K562 (cell line): Measurements from ENCODE around the gene CCNYL1. TPM values are rescaled to one million over a fixed set of nuclear protein-coding genes. Genes with fewer than 3 reads are reported as not detected.

Source experiments
- ATAC-seq: fragments of 200-7000 bp; cut with Tn5 transposase; 3 replicates; pipeline ENCODE4 v1.9.1; 2020; ENCODE audit warnings: moderate library complexity
- BruUV-seq: library from RNA; stranded (reverse); fragments of 400-500 nt; replicated peaks from 2 replicates; lab custom pipeline; 2021; lab: Mats Ljungman, UMichigan
- CTCF ChIA-PET: fragments of 300-600 bp; formaldehyde crosslinking; extraction: SDS; loops from one replicate; lab custom pipeline; 2021; ENCODE audit warnings: low intra/inter-chr PET ratio; lab: Yijun Ruan, JAX
- POLR2A ChIA-PET: fragments of 300-600, 350-650 bp; sonication (Branson Sonifier 250); formaldehyde crosslinking; extraction: SDS; loops from one replicate; lab custom pipeline; 2021; ENCODE audit warnings: antibody characterized with exemption, inconsistent platforms; lab: Yijun Ruan, JAX
- DNase-seq, 4 experiments: peaks; one replicate each; pipeline versions ENCODE4 v3.0.0 to v3.0.0-alpha.2; 2011 to 2018; ENCODE audit warnings: low spot score in 3 of 4, mixed read lengths in 3 of 4; ENCODE audit errors: extremely low read depth in 1 of 4
- FAIRE-seq: peaks from 2 replicates; lab custom pipeline; 2011; peaks lifted over from hg19 to GRCh38; lab: Jason Lieb, UNC
- H2AFZ ChIP-seq: 2 replicates; pipeline ENCODE4 v1.6.0; 2011; ENCODE audit warnings: low read depth, low read length, control low read depth, inconsistent platforms
- H3K27ac ChIP-seq: fragments of 200-600 bp; 3 replicates; pipeline ENCODE4 v1.8.0; 2011; ENCODE audit warnings: low read depth, mild to moderate bottlenecking, control low read depth, inconsistent platforms, low read length, moderate library complexity, mixed read lengths; ENCODE audit errors: extremely low read depth
- H3K27me3 ChIP-seq, 2 experiments: fragments of 300-600 bp in 1 of 2; 2 replicates in 1 of 2; 3 replicates in 1 of 2; pipeline versions ENCODE4 v1.6.0 to v1.8.0; 2011; ENCODE audit warnings: inconsistent platforms in 2 of 2, low read length in 2 of 2, mild to moderate bottlenecking in 1 of 2, mixed read lengths in 1 of 2, moderate library complexity in 1 of 2; ENCODE audit not compliant: control insufficient read depth in 2 of 2, insufficient read depth in 2 of 2
- H3K36me3 ChIP-seq: fragments of 300-600 bp; 3 replicates; pipeline ENCODE4 v1.8.0; 2011; ENCODE audit warnings: mild to moderate bottlenecking, low read length, inconsistent platforms; ENCODE audit not compliant: control insufficient read depth, insufficient read depth
- H3K4me1 ChIP-seq, 2 experiments: fragments of 200-600 bp in 1 of 2; replicated peaks in 1 of 2; 2 replicates in 1 of 2; 3 replicates in 1 of 2; pipeline versions ENCODE4 v1.5.1 to v1.8.0; 2011; ENCODE audit warnings: inconsistent platforms in 2 of 2, low read length in 2 of 2, mild to moderate bottlenecking in 1 of 2, mixed read lengths in 1 of 2, moderate library complexity in 1 of 2; ENCODE audit not compliant: control insufficient read depth in 2 of 2, insufficient read depth in 2 of 2
- H3K4me2 ChIP-seq: 2 replicates; pipeline ENCODE4 v1.6.1; 2011; ENCODE audit warnings: low read length, control low read depth, inconsistent platforms, mixed read lengths; ENCODE audit not compliant: insufficient read depth
- H3K4me3 ChIP-seq: fragments of 200-600 bp; sonication (generic), shearing (Covaris generic); 2 replicates; pipeline ENCODE4 v1.5.1; 2016; ENCODE audit warnings: control low read depth, inconsistent platforms
- H3K79me2 ChIP-seq: fragments of 200-600 bp; 3 replicates; pipeline ENCODE4 v1.8.0; 2011; ENCODE audit warnings: low read length, inconsistent platforms; ENCODE audit not compliant: control insufficient read depth, insufficient read depth
- H3K9ac ChIP-seq, 2 experiments: 2 replicates each; pipeline versions ENCODE4 v1.6.0 to v1.6.1; 2011; ENCODE audit warnings: low read depth in 2 of 2, low read length in 2 of 2, control low read depth in 1 of 2, inconsistent platforms in 1 of 2, mild to moderate bottlenecking in 1 of 2, mixed read lengths in 1 of 2; ENCODE audit not compliant: insufficient read depth in 1 of 2
- H3K9me1 ChIP-seq: one replicate; pipeline ENCODE4 v1.6.0; 2011; ENCODE audit warnings: inconsistent platforms, mild to moderate bottlenecking, low read length, moderate library complexity; ENCODE audit not compliant: control insufficient read depth, insufficient read depth
- H3K9me3 ChIP-seq: replicated peaks from 2 replicates; pipeline ENCODE4 v1.5.1; 2011; ENCODE audit warnings: low read depth, low read length, inconsistent platforms; ENCODE audit not compliant: control insufficient read depth, insufficient read depth
- H4K20me1 ChIP-seq: replicated peaks from 2 replicates; pipeline ENCODE4 v1.6.1; 2011; ENCODE audit warnings: low read length, inconsistent platforms, mixed read lengths; ENCODE audit not compliant: control insufficient read depth, insufficient read depth
- ASH1L ChIP-seq: fragments of 450-650 bp; IDR thresholded peaks from 2 replicates; pipeline ENCODE4 v1.6.1; 2018; ENCODE audit warnings: borderline replicate concordance, mild to moderate bottlenecking, low read depth; ENCODE audit not compliant: partially characterized antibody
- BACH1 ChIP-seq: fragments of 200-800 bp; sonication (Bioruptor generic); IDR thresholded peaks from 2 replicates; pipeline ENCODE4 v1.6.1; 2016; ENCODE audit warnings: missing genetic modification characterization, missing compliant biosample characterization
- CBFA2T2 ChIP-seq: fragments of 450-650 bp; conservative IDR thresholded peaks from 2 replicates; pipeline ENCODE4 v1.6.1; 2017; ENCODE audit warnings: mild to moderate bottlenecking
- CREBBP ChIP-seq: IDR thresholded peaks from one replicate; pipeline ENCODE4 v1.6.1; 2012; ENCODE audit warnings: low read depth, mild to moderate bottlenecking, control low read depth, inconsistent platforms, low read length
- E2F3 ChIP-seq: fragments of 250-450 bp; sonication (Bioruptor Pico); IDR thresholded peaks from 2 replicates; pipeline ENCODE4 v1.4.0; 2020; ENCODE audit warnings: mild to moderate bottlenecking
- ESRRA ChIP-seq: fragments of 450-650 bp; IDR thresholded peaks from 2 replicates; pipeline ENCODE4 v1.6.1; 2014; ENCODE audit warnings: low read depth, mild to moderate bottlenecking, moderate library complexity, borderline replicate concordance
- FOSL1 ChIP-seq: fragments of 200-800 bp; sonication (Bioruptor generic); conservative IDR thresholded peaks from 2 replicates; pipeline ENCODE4 v1.6.1; 2016; ENCODE audit warnings: missing genetic modification characterization, missing compliant biosample characterization
- GTF2E2 ChIP-seq: fragments of 200-800 bp; sonication (Bioruptor generic); IDR thresholded peaks from 2 replicates; pipeline ENCODE4 v1.6.1; 2016; ENCODE audit warnings: missing genetic modification characterization, missing compliant biosample characterization
- GTF2F1 ChIP-seq: IDR thresholded peaks from 2 replicates; pipeline ENCODE4 v1.6.1; 2011; ENCODE audit warnings: low read depth, low read length, improper control_type of control experiment
- HDAC2 ChIP-seq: fragments of 450-650 bp; IDR thresholded peaks from 2 replicates; pipeline ENCODE4 v1.6.1; 2016; ENCODE audit warnings: mild to moderate bottlenecking
- MTF1 ChIP-seq: fragments of 250-450 bp; sonication (Bioruptor Pico); IDR thresholded peaks from 2 replicates; pipeline ENCODE4 v1.9.0; 2021; ENCODE audit warnings: moderate library complexity, mild to moderate bottlenecking, inconsistent platforms, borderline replicate concordance
- NRF1 ChIP-seq, 2 experiments: fragments of 450-650 bp; IDR thresholded peaks in 1 of 2; conservative IDR thresholded peaks in 1 of 2; 2 replicates each; pipeline ENCODE4 v1.6.1; 2014; ENCODE audit warnings: mild to moderate bottlenecking in 2 of 2
- RAD51 ChIP-seq: fragments of 450-650 bp; IDR thresholded peaks from 2 replicates; pipeline ENCODE4 v1.7.1; 2016; ENCODE audit warnings: low read depth, mild to moderate bottlenecking, borderline replicate concordance
- RBM22 ChIP-seq: fragments of 200-400 bp; formaldehyde crosslinking; IDR thresholded peaks from 2 replicates; pipeline ENCODE4 v1.6.1; 2018; ENCODE audit warnings: low read length, low read depth; ENCODE audit not compliant: poor library complexity, severe bottlenecking
- SP2 ChIP-seq: IDR thresholded peaks from 2 replicates; pipeline ENCODE4 v1.6.1; 2011; ENCODE audit warnings: mild to moderate bottlenecking, low read depth, low read length, moderate library complexity; ENCODE audit not compliant: poor library complexity, severe bottlenecking; ENCODE audit errors: extremely low read depth
- SRSF3 ChIP-seq: fragments of 200-400 bp; formaldehyde crosslinking; IDR thresholded peaks from 2 replicates; pipeline ENCODE4 v1.6.1; 2016; ENCODE audit warnings: mild to moderate bottlenecking, low read length, moderate library complexity; ENCODE audit not compliant: insufficient read depth
- TCF15 ChIP-seq: fragments of 250-450 bp; sonication (Bioruptor Pico); IDR thresholded peaks from 2 replicates; pipeline ENCODE4 v1.8.0; 2022; ENCODE audit warnings: moderate library complexity, mild to moderate bottlenecking, inconsistent platforms
- TRIM24 ChIP-seq, 2 experiments: fragments of 450-650 bp; IDR thresholded peaks; 2 replicates each; pipeline ENCODE4 v1.6.1; 2016
- ZNF134 ChIP-seq: fragments of 250-450 bp; sonication (Bioruptor Pico); conservative IDR thresholded peaks from 2 replicates; pipeline ENCODE4 v1.4.0; 2020
- ZNF79 ChIP-seq: fragments of 250-450 bp; sonication (Bioruptor Pico); IDR thresholded peaks from 2 replicates; pipeline ENCODE4 v1.4.0; 2020; ENCODE audit warnings: low read depth, mild to moderate bottlenecking, moderate library complexity
- WGBS: fragments of 100-300 bp; shearing (Covaris generic); methylation state at CpG from one replicate; pipeline ENCODE4 v1.1.6; 2016; ENCODE audit warnings: low coverage, mixed read lengths; ENCODE audit not compliant: insufficient coverage; ENCODE audit errors: missing lambda C conversion rate; 5-methylcytosine and 5-hydroxymethylcytosine counted together
- in situ Hi-C: fragments of 300-500 bp; cut with MboI; formaldehyde crosslinking; loops from 4 replicates; pipeline ENCODE4 v1.15.0; 2018; ENCODE audit warnings: inconsistent platforms, mixed read lengths
- intact Hi-C: fragments of 100-400 bp; cut with micrococcal nuclease; formaldehyde crosslinking; loops from 2 replicates; pipeline ENCODE4 v1.14.2; 2022
- polyA plus RNA-seq, 8 experiments: library from polyadenylated mRNA; depleted of rRNA in 4 of 8; stranded (reverse) in 5 of 8; unstranded in 3 of 8; fragments of >200 nt; fragmentation: Nextera tagmentation in 2 of 8; fragmentation: Illumina TruSeq in 1 of 8; extraction: Ambion mirVana in 2 of 8; extraction: Trizol in 1 of 8; gene quantifications; 2 replicates each; pipeline versions ENCODE4 v1.2.1 to v1.2.3, GENCODE V29; 2011 to 2014; ENCODE audit warnings: inconsistent platforms in 1 of 8, missing spikeins in 1 of 8
- total RNA-seq, 7 experiments: library from RNA; depleted of rRNA in 6 of 7; stranded (reverse); fragments of >200 nt in 6 of 7; fragmentation: Illumina TruSeq in 2 of 7; extraction: Trizol in 2 of 7; gene quantifications; 2 replicates each; pipeline versions ENCODE4 v1.2.1 to v1.2.3, GENCODE V29; 2011 to 2021; ENCODE audit warnings: low replicate concordance in 1 of 7
- TF ChIP-seq, protein P1 (sequence below): sonication (generic); formaldehyde crosslinking; IDR thresholded peaks from 2 replicates; pipeline ENCODE4 v1.8.0; 2022; ENCODE audit warnings: mild to moderate bottlenecking, missing genetic modification reagents
- TF ChIP-seq, protein P2 (sequence below): fragments of 450-650 bp; IDR thresholded peaks from 2 replicates; pipeline ENCODE4 v1.6.1; 2016

Gene CCNYL1
- total and polyA plus RNA-seq, 9 of the 15 experiments (the other 6 are each of a cell fraction or from before 2014, with no cell fraction given), result 1.9 to 7.5 (median 4.7) TPM

GRCh38 chr2:207779523-207779922 lies 68.1 kb downstream of the CCNYL1 start:
- no peaks in the 10 kb centered on the region for H3K9me3 ChIP-seq
- H4K20me1 ChIP-seq, result no peaks in the 10 kb centered on the region
- peak overlapping the region; percentile 8; the same call in 1 of the 2 replicates for H2AFZ ChIP-seq
- ChIA-PET POLR2A (interaction anchor here (0.6 to 1.6 kb wide), 3 partner anchors 18 to 396 kb away, joined by 3 to 5 read pairs (median 3); no protein-coding TSS in a partner anchor), CTCF (no interaction called here)
- no peaks in the 10 kb centered on the region for H3K27me3 ChIP-seq
- H3K4me1 ChIP-seq, result peaks cover 2 to 4% of the 10 kb centered on the region in 2 experiments; a peak in 2 of 5 replicates
- WGBS, result 23% methylated on average over 8 of the region's 11 CpGs
- no TSS peak for BruUV-seq
- H3K79me2 ChIP-seq, result no peaks in the 10 kb centered on the region
- H3K9ac ChIP-seq, result peak overlapping the region in 1 of 2 experiments; percentile 1; a peak in 1 of 4 replicates
- in situ Hi-C loops (no loop called here), intact Hi-C loops (no loop called here)
- no peak overlapping the region for H3K4me3 ChIP-seq
- DNase-seq, result peak in 2 of 4 experiments; percentile 28 to 35
- H3K9me1 ChIP-seq, result no peaks in the 10 kb centered on the region
- H3K4me2 ChIP-seq, result no peak overlapping the region
- FAIRE-seq, result no peak
- no peak overlapping the region for H3K27ac ChIP-seq
- no peaks in the 10 kb centered on the region for H3K36me3 ChIP-seq
- ATAC-seq, result peak; percentile 74
- TF ChIP-seq BACH1 (no peak), CBFA2T2 (0 out of 2 replicates have a peak, but pooled peaks have one; percentile 28), ASH1L (no peak), RAD51 (peak; percentile 12; the same call in 1 of the 2 replicates), RBM22 (no peak), ESRRA (no peak), MTF1 (CRISPR knock-in tag) (no peak), SP2 (no peak), ZNF79 (CRISPR knock-in tag) (no peak), CREBBP (no peak), FOSL1 (tag) (no peak), TRIM24 (IDR thresholded peaks at IDR 0.05) (no peak), NRF1 (conservative IDR thresholded peaks at IDR 0.05 in 1 of 2, IDR thresholded peaks at IDR 0.05 in 1 of 2) (peak; percentile 26 to 35; a peak in 1 of 4 replicates), GTF2E2 (tag) (no peak), TCF15 (CRISPR knock-in tag) (no peak), HDAC2 (no peak), ZNF134 (no peak), SRSF3 (no peak), GTF2F1 (no peak), E2F3 (no peak)
- TF ChIP-seq, protein P1, sequence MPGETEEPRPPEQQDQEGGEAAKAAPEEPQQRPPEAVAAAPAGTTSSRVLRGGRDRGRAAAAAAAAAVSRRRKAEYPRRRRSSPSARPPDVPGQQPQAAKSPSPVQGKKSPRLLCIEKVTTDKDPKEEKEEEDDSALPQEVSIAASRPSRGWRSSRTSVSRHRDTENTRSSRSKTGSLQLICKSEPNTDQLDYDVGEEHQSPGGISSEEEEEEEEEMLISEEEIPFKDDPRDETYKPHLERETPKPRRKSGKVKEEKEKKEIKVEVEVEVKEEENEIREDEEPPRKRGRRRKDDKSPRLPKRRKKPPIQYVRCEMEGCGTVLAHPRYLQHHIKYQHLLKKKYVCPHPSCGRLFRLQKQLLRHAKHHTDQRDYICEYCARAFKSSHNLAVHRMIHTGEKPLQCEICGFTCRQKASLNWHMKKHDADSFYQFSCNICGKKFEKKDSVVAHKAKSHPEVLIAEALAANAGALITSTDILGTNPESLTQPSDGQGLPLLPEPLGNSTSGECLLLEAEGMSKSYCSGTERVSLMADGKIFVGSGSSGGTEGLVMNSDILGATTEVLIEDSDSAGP, result no peak
- TF ChIP-seq, protein P2, sequence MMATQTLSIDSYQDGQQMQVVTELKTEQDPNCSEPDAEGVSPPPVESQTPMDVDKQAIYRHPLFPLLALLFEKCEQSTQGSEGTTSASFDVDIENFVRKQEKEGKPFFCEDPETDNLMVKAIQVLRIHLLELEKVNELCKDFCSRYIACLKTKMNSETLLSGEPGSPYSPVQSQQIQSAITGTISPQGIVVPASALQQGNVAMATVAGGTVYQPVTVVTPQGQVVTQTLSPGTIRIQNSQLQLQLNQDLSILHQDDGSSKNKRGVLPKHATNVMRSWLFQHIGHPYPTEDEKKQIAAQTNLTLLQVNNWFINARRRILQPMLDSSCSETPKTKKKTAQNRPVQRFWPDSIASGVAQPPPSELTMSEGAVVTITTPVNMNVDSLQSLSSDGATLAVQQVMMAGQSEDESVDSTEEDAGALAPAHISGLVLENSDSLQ, result 0 out of 2 replicates have a peak, but pooled peaks have one; percentile 20
